GM10266 (cell line): ENCODE results near the gene TAMM41.

Experiments used
- DNase-seq: peaks from one replicate; pipeline ENCODE4 v3.0.0; 2012; ENCODE audit errors: extremely low spot score
- CTCF ChIP-seq: IDR thresholded peaks from 2 replicates; pipeline ENCODE4 v1.5.1; 2012; ENCODE audit warnings: mild to moderate bottlenecking, low read depth; ENCODE audit not compliant: control insufficient read depth, insufficient read depth; ENCODE audit errors: missing control alignments

Gene TAMM41

GRCh38 chr3:11825301-11825700 is 21.4 kb downstream of the TAMM41 start:
- DNase-seq: no peak
- TF ChIP-seq CTCF: no peak

- DNase-seq: peak; percentile 23
- TF ChIP-seq CTCF: no peak
These were observed 26.1 kb downstream of the TAMM41 start for GRCh38 chr3:11820531-11821041.

GRCh38 chr3:11819146-11819689 is 27.5 kb downstream of the TAMM41 start:
- TF ChIP-seq CTCF: no peak
- DNase-seq: no peak

- no peak for DNase-seq
- no peak for TF ChIP-seq CTCF
These were observed 28.7 kb downstream of the TAMM41 start for GRCh38 chr3:11818033-11818432.

- TF ChIP-seq CTCF: no peak
- no peak for DNase-seq
These were observed 31.6 kb downstream of the TAMM41 start for GRCh38 chr3:11815111-11815510.

GRCh38 chr3:11814663-11815062 is 32.0 kb downstream of the TAMM41 start:
- DNase-seq: no peak
- no peak for TF ChIP-seq CTCF

GRCh38 chr3:11810276-11810675 is 36.4 kb downstream of the TAMM41 start:
- DNase-seq: no peak
- no peak for TF ChIP-seq CTCF
